GM23248 (cell line): Measurements from ENCODE around the gene KHDRBS2. TPM values are rescaled to one million over a fixed set of nuclear protein-coding genes. Genes with fewer than 3 reads are reported as not detected.

Experiments
- DNase-seq: peaks from one replicate; pipeline ENCODE4 v3.0.0-alpha.2; 2015
- H2AFZ ChIP-seq: fragments of 200-600 bp; sonication (generic); 2 replicates; pipeline ENCODE4 v1.6.1; 2016; ENCODE audit warnings: antibody characterized with exemption
- H3F3A ChIP-seq: fragments of 200-600 bp; sonication (generic); 2 replicates; pipeline ENCODE4 v1.6.1; 2016; ENCODE audit warnings: mild to moderate bottlenecking, antibody characterized with exemption, mixed run types; ENCODE audit not compliant: insufficient read depth
- H3K27ac ChIP-seq: fragments of 200-600 bp; sonication (generic); 2 replicates; pipeline ENCODE4 v1.5.1; 2016; ENCODE audit warnings: mild to moderate bottlenecking
- H3K27me3 ChIP-seq: fragments of 200-600 bp; sonication (generic); replicated peaks from 2 replicates; pipeline ENCODE4 v1.6.1; 2016; ENCODE audit warnings: mild to moderate bottlenecking; ENCODE audit not compliant: insufficient read depth
- H3K36me3 ChIP-seq: fragments of 200-600 bp; sonication (generic); 2 replicates; pipeline ENCODE4 v1.6.1; 2016; ENCODE audit warnings: low read depth, mild to moderate bottlenecking
- H3K4me1 ChIP-seq: fragments of 200-600 bp; sonication (generic); 2 replicates; pipeline ENCODE4 v1.6.1; 2016; ENCODE audit warnings: mild to moderate bottlenecking; ENCODE audit not compliant: insufficient read depth
- H3K4me2 ChIP-seq: fragments of 200-600 bp; sonication (generic); one replicate; pipeline ENCODE4 v1.6.1; 2016; ENCODE audit warnings: mild to moderate bottlenecking; ENCODE audit not compliant: unreplicated experiment
- H3K4me3 ChIP-seq: fragments of 200-600 bp; sonication (generic); 2 replicates; pipeline ENCODE4 v1.5.1; 2016; ENCODE audit warnings: mild to moderate bottlenecking
- H3K79me2 ChIP-seq: fragments of 200-600 bp; sonication (generic); 2 replicates; pipeline ENCODE4 v1.6.1; 2016; ENCODE audit warnings: mild to moderate bottlenecking; ENCODE audit not compliant: insufficient read depth
- H3K9ac ChIP-seq: fragments of 200-600 bp; sonication (generic); 2 replicates; pipeline ENCODE4 v1.6.1; 2016; ENCODE audit warnings: mild to moderate bottlenecking
- H3K9me2 ChIP-seq: fragments of 200-600 bp; sonication (generic); 2 replicates; pipeline ENCODE4 v1.6.1; 2016; ENCODE audit warnings: mixed run types, mild to moderate bottlenecking, moderate library complexity; ENCODE audit not compliant: insufficient read depth
- H3K9me3 ChIP-seq: fragments of 200-600 bp; sonication (generic); one replicate; pipeline ENCODE4 v1.6.1; 2017; ENCODE audit warnings: low read depth
- H4K20me1 ChIP-seq: fragments of 200-600 bp; sonication (generic); 2 replicates; pipeline ENCODE4 v1.6.0; 2016; ENCODE audit not compliant: insufficient read depth
- EZH2 ChIP-seq: fragments of 200-600 bp; sonication (generic); IDR thresholded peaks from 2 replicates; pipeline ENCODE4 v1.6.1; 2018; ENCODE audit warnings: antibody characterized with exemption, mild to moderate bottlenecking; ENCODE audit not compliant: insufficient read depth, poor library complexity, severe bottlenecking
- EZH2phosphoT487 ChIP-seq: fragments of 200-600 bp; sonication (generic); IDR thresholded peaks from 2 replicates; pipeline ENCODE4 v1.6.1; 2018; ENCODE audit warnings: antibody characterized with exemption, moderate library complexity, mild to moderate bottlenecking, low read depth; ENCODE audit not compliant: insufficient read depth
- WGBS, 2 experiments: methylation state at CpG; one replicate each; pipeline ENCODE4 v1.1.6; 2015 to 2017; ENCODE audit warnings: low lambda C conversion rate in 2 of 2, low coverage in 1 of 2; ENCODE audit errors: missing lambda C conversion rate in 2 of 2; 5-methylcytosine and 5-hydroxymethylcytosine counted together
- in situ Hi-C: fragments of 300-500 bp; cut with MboI; formaldehyde crosslinking; loops from 2 replicates; pipeline ENCODE4 v1.15.0; 2020
- polyA plus RNA-seq: library from polyadenylated mRNA; unstranded; fragments of >200 nt; fragmentation: Nextera tagmentation; extraction: Ambion mirVana; gene quantifications from 2 replicates; pipeline ENCODE4 v1.2.1, GENCODE V29; 2016
- total RNA-seq: library from RNA; depleted of rRNA; stranded (reverse); fragments of >200 nt; shearing (Covaris generic); gene quantifications from 2 replicates; pipeline ENCODE4 v1.2.3, GENCODE V29; 2014

The KHDRBS2 gene
- total and polyA plus RNA-seq, 2 experiments from 2014 or later = not detected

DNA sequence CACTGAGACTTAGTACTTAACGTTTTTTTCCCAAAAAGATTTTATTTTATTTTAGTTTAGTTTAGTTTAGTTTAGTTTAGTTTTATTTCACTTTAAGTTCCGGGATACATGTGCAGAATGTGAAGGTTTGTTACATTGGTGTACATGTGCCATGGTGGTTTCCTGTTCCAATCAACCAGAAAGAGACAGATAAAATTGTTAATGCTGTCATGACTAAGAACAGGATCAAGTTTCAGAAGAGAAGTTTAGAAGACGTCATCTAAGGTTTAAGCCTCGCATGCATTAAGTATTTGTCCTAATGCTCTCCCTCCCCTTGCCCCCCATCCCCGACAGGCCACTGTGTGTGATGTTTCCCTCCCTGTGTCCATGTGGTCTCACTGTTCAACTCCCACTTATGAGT lies 540.0 kb downstream of the KHDRBS2 start:
- H3K9me3 ChIP-seq = no peaks in the 10 kb centered on the region
- no peaks in the 10 kb centered on the region for H3K79me2 ChIP-seq
- in situ Hi-C loops = no loop called here
- H3F3A ChIP-seq = no peaks in the 10 kb centered on the region
- no peak overlapping the region for H3K4me2 ChIP-seq
- H2AFZ ChIP-seq = no peak overlapping the region
- no peaks in the 10 kb centered on the region for H3K9me2 ChIP-seq
- no peak overlapping the region for H3K9ac ChIP-seq
- H3K27ac ChIP-seq = no peak overlapping the region
- no peak overlapping the region for H3K4me3 ChIP-seq
- H3K4me1 ChIP-seq = no peaks in the 10 kb centered on the region
- DNase-seq = no peak
- TF ChIP-seq EZH2 (no peak), EZH2phosphoT487 (no peak)
- H3K36me3 ChIP-seq = no peaks in the 10 kb centered on the region
- 12 to 24% methylated on average over 5 of the region's 5 CpGs for WGBS, 2 experiments
- H4K20me1 ChIP-seq = no peaks in the 10 kb centered on the region
- no peaks in the 10 kb centered on the region for H3K27me3 ChIP-seq

DNA sequence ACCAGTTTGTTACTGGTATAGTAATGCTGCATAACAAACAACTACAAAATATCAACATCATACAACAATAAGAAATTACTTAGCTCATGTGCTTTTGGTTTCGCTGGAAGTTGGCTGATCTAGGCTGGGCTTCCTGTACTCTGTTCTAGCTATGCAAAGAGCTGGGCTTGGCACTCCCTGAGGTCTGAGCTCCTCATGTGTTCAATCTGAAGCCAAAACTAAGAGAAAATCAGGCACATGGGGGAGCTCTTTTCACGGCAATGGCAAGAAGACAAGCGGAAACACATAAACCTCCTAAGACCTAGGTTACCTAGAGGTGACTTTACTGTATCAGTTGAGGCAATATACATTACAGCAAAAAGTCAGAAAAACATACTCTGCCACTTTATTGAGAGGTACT lies 574.2 kb downstream of the KHDRBS2 start:
- no peaks in the 10 kb centered on the region for H3F3A ChIP-seq
- H3K9me2 ChIP-seq = no peaks in the 10 kb centered on the region
- no peak overlapping the region for H3K9ac ChIP-seq
- H3K4me1 ChIP-seq = no peaks in the 10 kb centered on the region
- H3K36me3 ChIP-seq = no peaks in the 10 kb centered on the region
- no peak for DNase-seq
- 20 to 22% methylated on average over 3 of the region's 3 CpGs for WGBS, 2 experiments
- no peaks in the 10 kb centered on the region for H3K9me3 ChIP-seq
- TF ChIP-seq EZH2 (no peak), EZH2phosphoT487 (no peak)
- H3K4me2 ChIP-seq = no peak overlapping the region
- H2AFZ ChIP-seq = no peak overlapping the region
- no peak overlapping the region for H3K4me3 ChIP-seq
- in situ Hi-C loops = no loop called here
- H3K27me3 ChIP-seq = no peaks in the 10 kb centered on the region
- H4K20me1 ChIP-seq = no peaks in the 10 kb centered on the region
- H3K79me2 ChIP-seq = no peaks in the 10 kb centered on the region
- H3K27ac ChIP-seq = no peak overlapping the region

DNA sequence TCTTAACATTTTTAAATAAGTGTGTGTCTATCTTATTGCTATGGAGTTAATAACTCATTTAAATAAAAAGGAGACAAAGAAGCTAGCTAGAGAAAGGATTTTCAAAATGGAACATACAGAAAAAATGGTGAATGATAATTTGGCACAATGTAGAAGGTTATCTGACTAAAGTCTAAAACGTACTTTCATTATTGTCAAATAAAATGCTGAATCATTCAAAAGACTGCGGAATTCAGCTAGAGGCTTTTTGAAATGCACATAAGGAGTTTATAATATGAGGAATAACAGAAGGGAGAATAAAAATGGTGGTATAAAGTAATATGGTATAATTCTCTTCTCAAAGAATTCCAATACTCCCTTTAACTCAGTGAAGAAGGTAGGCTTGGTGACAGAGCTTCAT lies 597.9 kb downstream of the KHDRBS2 start:
- H3K4me1 ChIP-seq = no peaks in the 10 kb centered on the region
- H3K9me3 ChIP-seq = peaks cover 3% of the 10 kb centered on the region
- no peak overlapping the region for H3K4me3 ChIP-seq
- H3F3A ChIP-seq = no peaks in the 10 kb centered on the region
- WGBS, 2 experiments = 11 to 20% methylated on average over 2 of the region's 2 CpGs
- no peak overlapping the region for H3K9ac ChIP-seq
- H3K4me2 ChIP-seq = no peak overlapping the region
- H3K9me2 ChIP-seq = no peaks in the 10 kb centered on the region
- no peaks in the 10 kb centered on the region for H3K79me2 ChIP-seq
- H2AFZ ChIP-seq = no peak overlapping the region
- no peak overlapping the region for H3K27ac ChIP-seq
- in situ Hi-C loops = no loop called here
- H3K27me3 ChIP-seq = no peaks in the 10 kb centered on the region
- TF ChIP-seq EZH2phosphoT487 (no peak), EZH2 (no peak)
- H3K36me3 ChIP-seq = no peaks in the 10 kb centered on the region
- H4K20me1 ChIP-seq = no peaks in the 10 kb centered on the region
- no peak for DNase-seq

DNA sequence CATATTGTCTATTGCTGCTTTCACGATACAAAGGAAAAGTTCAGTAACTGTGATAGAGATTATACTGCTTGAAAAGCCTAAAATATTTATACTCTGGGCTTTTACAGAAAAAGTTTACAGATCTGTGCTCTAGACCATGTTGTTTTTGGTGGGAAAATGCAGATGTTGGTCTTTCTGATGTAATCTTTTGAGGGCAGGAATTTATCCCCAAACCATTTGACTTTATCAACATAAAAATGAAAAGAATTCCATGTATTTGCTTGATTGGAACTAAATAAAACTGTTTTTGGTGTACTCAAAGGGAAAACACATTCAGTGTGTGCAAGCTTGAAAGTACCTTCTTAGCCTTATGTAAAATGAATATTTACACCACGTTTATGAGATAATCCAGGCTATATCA lies 603.5 kb downstream of the KHDRBS2 start:
- H3K27ac ChIP-seq = no peak overlapping the region
- no peak overlapping the region for H3K4me2 ChIP-seq
- H3K79me2 ChIP-seq = no peaks in the 10 kb centered on the region
- no peaks in the 10 kb centered on the region for H3K9me2 ChIP-seq
- no peak overlapping the region for H3K4me3 ChIP-seq
- 17 to 24% methylated on average over 2 of the region's 2 CpGs for WGBS, 2 experiments
- no peaks in the 10 kb centered on the region for H4K20me1 ChIP-seq
- no peaks in the 10 kb centered on the region for H3K4me1 ChIP-seq
- H3K9ac ChIP-seq = no peak overlapping the region
- in situ Hi-C loops = no loop called here
- no peaks in the 10 kb centered on the region for H3K36me3 ChIP-seq
- TF ChIP-seq EZH2 (no peak), EZH2phosphoT487 (no peak)
- DNase-seq = no peak
- H3K9me3 ChIP-seq = peaks cover 4% of the 10 kb centered on the region
- no peak overlapping the region for H2AFZ ChIP-seq
- H3F3A ChIP-seq = no peaks in the 10 kb centered on the region
- H3K27me3 ChIP-seq = no peaks in the 10 kb centered on the region

DNA sequence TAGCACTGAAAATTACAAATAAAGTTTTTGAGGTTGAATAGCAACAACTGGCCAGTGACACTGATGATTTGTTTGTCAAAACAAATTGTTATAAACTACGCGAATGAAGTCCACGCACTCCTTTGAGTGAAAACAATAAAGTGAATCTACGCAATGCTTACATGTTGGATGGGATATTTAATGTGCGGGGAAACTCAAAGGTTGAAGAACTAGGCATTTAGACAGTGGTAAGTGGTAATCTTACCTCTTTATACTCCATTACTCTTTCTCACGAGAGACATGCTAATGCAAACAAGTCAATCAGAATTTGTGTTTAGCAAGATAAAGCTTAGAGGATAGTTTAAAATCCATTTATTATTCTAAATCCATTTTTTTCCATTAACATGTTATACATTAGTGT lies 606.4 kb downstream of the KHDRBS2 start:
- no peak overlapping the region for H3K9ac ChIP-seq
- no peak overlapping the region for H3K27ac ChIP-seq
- H3K36me3 ChIP-seq = no peaks in the 10 kb centered on the region
- H4K20me1 ChIP-seq = no peaks in the 10 kb centered on the region
- in situ Hi-C loops = no loop called here
- H3K4me2 ChIP-seq = no peak overlapping the region
- no peak overlapping the region for H3K4me3 ChIP-seq
- H2AFZ ChIP-seq = no peak overlapping the region
- no peaks in the 10 kb centered on the region for H3K4me1 ChIP-seq
- TF ChIP-seq EZH2 = no peak
- TF ChIP-seq EZH2phosphoT487 = no peak
- H3K27me3 ChIP-seq = no peaks in the 10 kb centered on the region
- no peaks in the 10 kb centered on the region for H3F3A ChIP-seq
- DNase-seq = no peak
- no peaks in the 10 kb centered on the region for H3K79me2 ChIP-seq
- no peaks in the 10 kb centered on the region for H3K9me2 ChIP-seq
- 57 to 62% methylated on average over 6 of the region's 6 CpGs for WGBS, 2 experiments
- peaks cover 4% of the 10 kb centered on the region for H3K9me3 ChIP-seq
